ENCODE measurements around the gene CTNNA3. TPM values are rescaled to one million over a fixed set of nuclear protein-coding genes. Genes with fewer than 3 reads are reported as not detected.

Gene CTNNA3
- total RNA-seq, 1 experiment from 2014 or later = 0.32 TPM

DNA sequence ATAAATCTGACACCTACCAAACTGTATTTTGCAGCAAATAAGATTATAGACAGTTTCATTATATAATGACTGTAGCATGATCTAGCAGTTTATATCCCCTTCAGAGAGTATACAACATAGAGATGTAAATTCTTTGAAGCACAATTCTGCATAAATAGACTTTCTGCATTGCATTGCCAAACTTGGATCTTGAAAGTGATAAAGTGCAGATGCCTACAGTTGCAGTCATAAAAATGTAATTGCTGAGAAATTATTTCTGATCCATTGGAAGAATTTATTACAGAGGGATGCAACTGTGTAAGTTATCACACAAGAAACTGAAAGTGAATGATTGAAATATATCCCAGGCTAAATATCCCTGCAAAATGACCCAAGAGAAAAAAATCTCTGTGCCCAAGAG, 65.1 kb downstream of the CTNNA3 start (continued):
- TF ChIP-seq TCF7L2 (IDR thresholded peaks at IDR 0.05; ENCODE audit: borderline replicate concordance, extremely low read depth, insufficient read depth, insufficient read length) (no peak), ATF3 (IDR thresholded peaks at IDR 0.05) (no peak), CBX3 (IDR thresholded peaks at IDR 0.05; ENCODE audit: low read depth) (no peak), SIN3A (IDR thresholded peaks at IDR 0.05; ENCODE audit: low read depth) (no peak), CEBPB (IDR thresholded peaks at IDR 0.05; ENCODE audit: low read depth) (no peak)
- TF ChIP-seq, protein P1, sequence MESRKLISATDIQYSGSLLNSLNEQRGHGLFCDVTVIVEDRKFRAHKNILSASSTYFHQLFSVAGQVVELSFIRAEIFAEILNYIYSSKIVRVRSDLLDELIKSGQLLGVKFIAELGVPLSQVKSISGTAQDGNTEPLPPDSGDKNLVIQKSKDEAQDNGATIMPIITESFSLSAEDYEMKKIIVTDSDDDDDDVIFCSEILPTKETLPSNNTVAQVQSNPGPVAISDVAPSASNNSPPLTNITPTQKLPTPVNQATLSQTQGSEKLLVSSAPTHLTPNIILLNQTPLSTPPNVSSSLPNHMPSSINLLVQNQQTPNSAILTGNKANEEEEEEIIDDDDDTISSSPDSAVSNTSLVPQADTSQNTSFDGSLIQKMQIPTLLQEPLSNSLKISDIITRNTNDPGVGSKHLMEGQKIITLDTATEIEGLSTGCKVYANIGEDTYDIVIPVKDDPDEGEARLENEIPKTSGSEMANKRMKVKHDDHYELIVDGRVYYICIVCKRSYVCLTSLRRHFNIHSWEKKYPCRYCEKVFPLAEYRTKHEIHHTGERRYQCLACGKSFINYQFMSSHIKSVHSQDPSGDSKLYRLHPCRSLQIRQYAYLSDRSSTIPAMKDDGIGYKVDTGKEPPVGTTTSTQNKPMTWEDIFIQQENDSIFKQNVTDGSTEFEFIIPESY (IDR thresholded peaks at IDR 0.05; ENCODE audit: extremely low read depth, insufficient replicate concordance, low read length) = no peak

DNA sequence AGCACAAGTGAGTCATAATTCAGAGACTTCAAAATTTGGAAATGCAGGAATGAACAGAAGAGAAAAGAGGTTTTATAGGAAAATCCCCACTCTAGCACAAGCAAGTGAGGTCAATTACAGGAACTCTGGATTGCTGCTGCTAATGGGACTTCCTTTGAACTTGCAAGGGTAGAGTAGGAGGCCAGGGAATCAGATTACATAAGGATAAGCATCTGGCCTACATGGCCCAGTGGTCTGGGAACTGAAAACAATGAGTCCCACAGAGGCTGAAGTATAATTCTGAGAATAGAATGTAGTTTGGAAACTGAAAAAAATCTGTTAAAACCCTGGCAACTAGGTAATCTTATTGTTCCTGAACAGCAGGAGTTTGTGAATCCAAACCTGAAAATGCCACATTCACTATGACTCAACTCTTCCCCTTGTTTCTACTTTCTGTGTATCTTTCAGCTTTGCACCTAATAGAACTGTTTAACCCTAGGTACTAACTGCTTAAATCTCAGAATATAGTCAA, 66.5 kb downstream of the CTNNA3 start:
- no peaks in the 10 kb centered on the region for H3K9me2 ChIP-seq (ENCODE audit: insufficient read depth)
- no peaks in the 10 kb centered on the region for H4K20me1 ChIP-seq (ENCODE audit: insufficient read depth)
- CTCF ChIA-PET = no interaction called here
- no peaks in the 10 kb centered on the region for H3K27me3 ChIP-seq (ENCODE audit: insufficient read depth, low read length)
- BruUV-seq (replicated peaks) = no TSS peak
- POLR2A ChIA-PET = no interaction called here
- TF ChIP-seq, protein P1 (IDR thresholded peaks at IDR 0.05; ENCODE audit: extremely low read depth, insufficient replicate concordance, low read length) = no peak
- no peak for TF ChIP-seq POLR2A (IDR thresholded peaks at IDR 0.05; ENCODE audit: borderline replicate concordance, extremely low read depth, insufficient read depth, insufficient read length)
- TF ChIP-seq REST (IDR thresholded peaks at IDR 0.05; ENCODE audit: low read depth) = no peak
- TF ChIP-seq, protein P2, sequence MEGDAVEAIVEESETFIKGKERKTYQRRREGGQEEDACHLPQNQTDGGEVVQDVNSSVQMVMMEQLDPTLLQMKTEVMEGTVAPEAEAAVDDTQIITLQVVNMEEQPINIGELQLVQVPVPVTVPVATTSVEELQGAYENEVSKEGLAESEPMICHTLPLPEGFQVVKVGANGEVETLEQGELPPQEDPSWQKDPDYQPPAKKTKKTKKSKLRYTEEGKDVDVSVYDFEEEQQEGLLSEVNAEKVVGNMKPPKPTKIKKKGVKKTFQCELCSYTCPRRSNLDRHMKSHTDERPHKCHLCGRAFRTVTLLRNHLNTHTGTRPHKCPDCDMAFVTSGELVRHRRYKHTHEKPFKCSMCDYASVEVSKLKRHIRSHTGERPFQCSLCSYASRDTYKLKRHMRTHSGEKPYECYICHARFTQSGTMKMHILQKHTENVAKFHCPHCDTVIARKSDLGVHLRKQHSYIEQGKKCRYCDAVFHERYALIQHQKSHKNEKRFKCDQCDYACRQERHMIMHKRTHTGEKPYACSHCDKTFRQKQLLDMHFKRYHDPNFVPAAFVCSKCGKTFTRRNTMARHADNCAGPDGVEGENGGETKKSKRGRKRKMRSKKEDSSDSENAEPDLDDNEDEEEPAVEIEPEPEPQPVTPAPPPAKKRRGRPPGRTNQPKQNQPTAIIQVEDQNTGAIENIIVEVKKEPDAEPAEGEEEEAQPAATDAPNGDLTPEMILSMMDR (IDR thresholded peaks at IDR 0.05 in 2 of 3, conservative IDR thresholded peaks at IDR 0.05 in 1 of 3; ENCODE audit: borderline replicate concordance in 1 of 3, insufficient read depth in 1 of 3, low read depth in 2 of 3, low read length in 2 of 3) = no peak
- TF ChIP-seq ATF3 (IDR thresholded peaks at IDR 0.05) = no peak
- no peak for TF ChIP-seq ELF1 (IDR thresholded peaks at IDR 0.05; ENCODE audit: borderline replicate concordance, low read depth)
- TF ChIP-seq SP1 (IDR thresholded peaks at IDR 0.05; ENCODE audit: low read depth) = no peak
- no peak for TF ChIP-seq EZH2 (IDR thresholded peaks at IDR 0.05)
- TF ChIP-seq EZH2phosphoT487 (IDR thresholded peaks at IDR 0.05; ENCODE audit: borderline replicate concordance) = no peak
- no peak overlapping the region for H3K27ac ChIP-seq (ENCODE audit: low read depth, low read length)
- H3K9ac ChIP-seq (ENCODE audit: low read length) = no peak overlapping the region
- 0 out of 2 replicates have a peak overlapping the region, but pooled peaks have one; percentile 1 for H3K4me2 ChIP-seq (ENCODE audit: low read length)
- no peak overlapping the region for H3K4me3 ChIP-seq (replicated peaks in 1 of 2; ENCODE audit: low read depth in 1 of 2, low read length in 2 of 2)
- H3K9me3 ChIP-seq (ENCODE audit: control insufficient read depth in 1 of 2, insufficient read depth in 1 of 2, low read depth in 1 of 2, low read length in 2 of 2) = no peaks in the 10 kb centered on the region
- DNase-seq (ENCODE audit: low read depth, low spot score) (no peak), ATAC-seq (no peak)
- intact Hi-C loops (cut with micrococcal nuclease) = no loop called here
- RAD21 ChIA-PET (ENCODE audit: low non-redundant PET in 1 of 2, low total read pairs in 2 of 2, uncharacterized antibody in 2 of 2, unreplicated experiment in 2 of 2) = no interaction called here
- H3K4me1 ChIP-seq (ENCODE audit: control insufficient read depth in 1 of 2, insufficient read depth in 2 of 2, low read length in 2 of 2) = peaks cover 5 to 10% of the 10 kb centered on the region in 2 experiments; a peak in 2 of 4 replicates
- no peaks in the 10 kb centered on the region for H3K36me3 ChIP-seq (ENCODE audit: control insufficient read depth in 1 of 2, insufficient read depth in 2 of 2, low read length in 2 of 2)
- no peak overlapping the region for H2AFZ ChIP-seq (ENCODE audit: low read depth, low read length, poor library complexity, severe bottlenecking)
- no peaks in the 10 kb centered on the region for H3K79me2 ChIP-seq (ENCODE audit: insufficient read depth, low read length)
